GM19468 (cell line): ENCODE measurements around the gene PIGX.
A peak's percentile ranks its signal among the peaks of the same experiment; 100 is the strongest.
"Not testable (repeated sequence)": the region's sequence is repeated elsewhere in the genome, so short reads cannot be mapped to it uniquely, and the experiment has no call there.

Experiments used
- ATAC-seq: cut with Tn5 transposase; IDR thresholded peaks from one replicate; pipeline ENCODE4 v1.9.1; 2021; ENCODE audit warnings: mild to moderate bottlenecking, moderate library complexity, moderate number of reproducible peaks; ENCODE audit not compliant: unreplicated experiment; ENCODE audit errors: extremely low read depth

Gene PIGX

DNA sequence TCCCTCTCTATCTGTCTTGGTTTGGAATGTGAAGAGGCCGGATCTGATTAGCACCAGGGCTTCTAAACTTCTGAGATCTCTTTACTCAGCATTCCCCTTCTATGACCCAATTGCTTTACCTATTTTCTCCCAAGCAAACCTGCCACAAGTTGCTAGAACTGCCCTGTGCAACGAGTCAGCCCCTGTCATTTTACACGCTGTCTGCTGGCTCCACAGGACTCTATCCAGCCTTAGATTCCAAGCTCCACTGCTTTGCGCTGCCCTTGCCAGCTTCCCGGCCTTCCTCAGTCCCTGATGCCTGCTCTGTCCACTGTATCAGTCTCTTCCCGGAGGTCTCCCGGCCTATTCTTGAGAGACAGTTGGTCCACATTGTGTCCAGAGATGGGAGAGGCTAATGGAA, 12.4 kb upstream of the PIGX start:
- no peak for ATAC-seq

- no peak for ATAC-seq
Observed at GRCh38 chr3:196700801-196701200, 11.4 kb upstream of the PIGX start.

GRCh38 chr3:196706327-196706726, 5.8 kb upstream of the PIGX start:
- ATAC-seq = no peak

DNA sequence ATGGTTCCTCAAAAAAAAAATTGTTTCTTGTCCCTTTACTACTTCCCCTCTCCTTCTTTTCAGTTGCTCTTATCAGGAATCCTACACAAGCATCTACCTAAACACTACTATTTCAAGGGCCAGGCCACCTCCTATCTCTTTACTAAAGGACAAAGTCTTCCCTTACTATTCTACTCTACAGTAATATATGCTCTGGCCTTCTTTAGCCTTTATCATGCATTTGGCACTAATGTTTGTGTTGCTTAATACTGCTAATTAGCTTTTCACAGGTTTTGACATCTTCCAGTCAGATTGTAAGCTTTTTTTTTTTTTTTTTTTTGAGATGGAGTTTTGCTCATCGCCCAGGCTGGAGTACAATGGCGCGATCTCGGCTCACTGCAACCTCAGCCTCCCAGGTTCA, 5.4 kb upstream of the PIGX start:
- ATAC-seq = no peak

GRCh38 chr3:196707566-196707965, 4.6 kb upstream of the PIGX start:
- no peak for ATAC-seq

DNA sequence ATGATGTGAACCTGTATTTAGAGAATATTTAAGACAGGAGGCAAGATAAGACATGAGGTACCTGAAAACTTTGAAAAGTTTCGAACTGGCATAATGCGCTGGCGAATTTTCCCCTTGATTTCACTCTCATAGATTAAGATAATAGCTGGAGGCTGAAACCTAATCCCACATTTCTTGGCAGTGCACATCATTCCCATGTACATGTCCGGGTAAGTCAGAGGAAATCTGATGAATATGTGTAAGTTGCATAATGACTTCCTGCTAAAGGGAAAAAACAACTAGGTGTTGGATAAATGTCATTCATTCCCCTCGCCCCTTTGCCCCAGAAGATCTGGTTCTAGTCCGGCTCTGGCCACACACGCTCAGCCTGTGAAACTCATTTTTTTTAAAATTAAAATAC, 3.7 kb upstream of the PIGX start:
- ATAC-seq = no peak

DNA sequence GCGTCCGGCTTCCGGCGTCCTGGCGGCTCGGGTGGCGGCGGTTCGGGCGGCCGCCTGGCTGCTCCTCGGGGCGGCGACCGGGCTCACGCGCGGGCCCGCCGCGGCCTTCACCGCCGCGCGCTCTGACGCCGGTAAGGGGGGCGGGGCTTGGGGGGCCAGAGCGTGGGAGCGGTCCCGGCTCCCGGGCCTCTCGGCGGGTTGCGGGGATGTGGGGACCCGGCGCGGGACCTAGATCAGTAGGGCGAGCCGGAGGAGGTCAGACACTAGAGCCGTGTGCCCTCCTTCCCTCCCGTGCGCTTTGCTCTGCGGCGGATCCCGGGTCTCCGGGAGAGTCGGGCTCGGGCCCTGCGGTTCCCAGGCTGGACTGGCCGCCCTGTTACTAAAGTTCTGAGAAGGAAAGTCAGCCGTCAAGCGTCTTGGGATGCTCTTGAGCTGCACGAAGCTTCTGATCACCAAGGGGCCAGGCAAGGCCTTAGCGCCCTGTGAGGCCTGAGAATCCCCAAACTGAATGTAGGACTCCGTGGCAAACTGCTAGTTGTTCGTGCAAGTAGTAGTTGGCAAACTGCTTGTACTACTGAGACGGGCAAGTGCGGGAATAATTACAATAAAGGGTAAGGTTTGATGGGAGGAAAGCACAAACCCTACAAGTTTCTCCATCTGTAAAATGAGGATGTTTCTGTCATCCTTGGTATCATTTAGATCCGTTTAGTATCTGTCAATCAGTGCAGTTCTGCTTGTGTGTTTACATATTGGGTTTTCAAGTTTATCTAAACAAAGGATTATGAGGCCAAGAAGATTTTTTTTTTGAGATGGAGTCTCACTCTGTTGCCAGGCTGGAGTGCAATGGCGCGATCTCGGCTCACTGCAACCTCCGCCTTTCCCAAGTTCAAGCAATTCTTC, 587 bp downstream of the PIGX start:
- ATAC-seq = no peak

- ATAC-seq = not testable (repeated sequence)
Observed at GRCh38 chr3:196717162-196717561, 5.0 kb downstream of the PIGX start.

DNA sequence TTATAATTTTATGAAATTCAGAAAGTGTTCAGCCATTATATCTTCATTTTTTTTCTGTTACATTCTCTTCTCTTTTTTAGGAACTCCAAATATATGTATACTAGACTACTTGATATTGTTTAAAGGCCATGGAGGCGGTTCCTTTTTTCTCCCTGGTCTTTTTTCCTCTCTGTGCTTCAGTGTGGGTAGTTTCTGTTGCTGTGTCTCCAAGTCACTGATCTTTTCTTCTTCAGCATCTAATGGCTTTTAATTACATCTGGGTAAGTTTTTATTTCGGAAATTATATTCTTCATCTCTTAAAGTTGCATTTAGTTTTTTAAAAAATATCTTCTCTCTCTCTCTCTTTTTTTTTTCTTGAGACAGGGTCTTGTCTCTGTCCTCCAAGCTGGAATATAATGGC, 8.9 kb downstream of the PIGX start:
- ATAC-seq = no peak

DNA sequence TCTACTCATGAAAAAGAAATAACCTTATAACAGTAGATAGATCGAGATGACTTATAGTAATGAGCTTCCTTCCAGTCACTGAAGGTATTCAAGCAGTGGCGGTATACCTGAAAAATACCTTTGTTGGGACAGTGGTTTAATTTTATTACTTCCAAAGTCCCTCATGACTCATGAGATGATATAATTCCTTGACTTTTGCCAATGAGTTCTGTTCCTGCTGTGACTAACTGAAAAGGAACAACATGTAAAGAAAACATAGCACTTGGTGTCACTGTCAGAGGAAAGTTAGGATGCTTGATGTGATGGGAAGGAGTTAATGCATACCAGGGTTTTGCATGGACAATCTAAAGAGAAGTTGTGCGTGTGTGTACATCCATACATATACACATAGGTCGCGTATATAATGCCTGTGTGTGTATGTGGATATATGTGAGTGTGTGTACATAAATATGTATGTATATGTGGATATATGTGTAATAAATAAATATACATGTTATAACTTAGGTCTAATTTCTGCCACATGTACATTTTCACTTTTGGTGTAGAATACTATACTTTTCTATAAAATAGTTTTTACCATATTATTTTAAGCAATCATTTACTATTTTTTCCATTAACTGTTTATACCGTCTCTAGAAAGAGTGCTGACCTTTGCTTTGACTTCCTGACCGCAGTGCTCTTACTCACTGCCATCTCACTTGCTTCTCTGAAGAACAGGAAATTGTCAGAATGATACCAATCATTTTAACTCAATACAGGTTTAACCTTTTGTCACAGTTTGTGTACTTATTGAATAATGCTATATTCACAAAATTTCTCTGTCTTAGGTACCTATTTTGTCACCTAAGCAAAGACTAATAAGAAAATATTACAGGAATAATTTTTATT, 14.9 kb downstream of the PIGX start:
- no peak for ATAC-seq

DNA sequence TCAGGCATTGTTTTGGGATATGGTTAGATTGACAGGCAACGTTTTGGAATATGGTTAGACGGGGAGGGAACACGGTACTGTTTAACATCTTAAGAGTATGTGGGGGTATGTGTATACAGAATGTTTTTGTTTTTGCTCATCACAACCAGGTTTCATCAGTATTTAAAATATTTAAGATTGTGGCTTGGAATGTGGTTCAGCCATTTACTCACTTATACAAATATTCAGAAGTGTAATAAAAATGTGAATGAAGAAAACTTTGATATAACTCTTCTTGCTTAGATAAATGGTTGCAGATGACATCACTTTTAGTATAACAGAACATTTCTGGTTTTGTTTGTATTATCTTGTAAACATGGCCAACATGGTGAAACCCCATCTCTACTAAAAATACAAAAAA, 23.6 kb downstream of the PIGX start:
- no peak for ATAC-seq

DNA sequence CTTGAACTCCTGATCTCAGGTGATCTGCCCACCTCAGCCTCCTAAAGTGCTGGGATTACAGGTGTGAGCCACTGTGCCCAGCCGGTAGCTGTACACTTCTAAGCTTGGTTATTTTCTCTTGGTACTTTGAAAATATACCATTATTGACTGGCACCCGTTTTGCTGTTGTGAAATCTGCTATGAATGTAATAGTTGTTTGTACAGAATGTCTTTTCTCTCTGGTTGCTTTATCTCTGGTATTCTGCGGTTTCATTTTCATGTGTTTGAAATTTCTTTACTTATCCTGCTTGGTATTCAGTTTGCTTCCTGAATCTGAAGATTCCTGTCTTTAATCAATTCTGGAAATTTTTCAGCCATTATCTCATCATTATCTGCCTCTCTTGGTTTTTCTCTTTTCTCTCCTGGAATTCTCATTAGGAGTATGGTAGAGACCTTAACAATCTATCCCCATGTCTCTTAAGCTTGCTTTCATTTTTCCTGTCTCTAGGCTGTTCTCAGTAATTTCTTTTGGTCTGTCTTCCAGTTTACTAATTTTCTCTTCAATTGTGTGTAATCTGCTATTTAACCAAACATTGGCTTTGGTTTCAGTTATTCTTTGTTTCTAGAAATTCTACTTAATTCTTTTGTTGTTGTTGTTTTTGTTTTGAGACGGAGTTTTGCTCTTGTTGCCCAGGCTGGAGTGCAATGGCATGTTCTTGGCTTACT, 24.6 kb downstream of the PIGX start:
- no peak for ATAC-seq

DNA sequence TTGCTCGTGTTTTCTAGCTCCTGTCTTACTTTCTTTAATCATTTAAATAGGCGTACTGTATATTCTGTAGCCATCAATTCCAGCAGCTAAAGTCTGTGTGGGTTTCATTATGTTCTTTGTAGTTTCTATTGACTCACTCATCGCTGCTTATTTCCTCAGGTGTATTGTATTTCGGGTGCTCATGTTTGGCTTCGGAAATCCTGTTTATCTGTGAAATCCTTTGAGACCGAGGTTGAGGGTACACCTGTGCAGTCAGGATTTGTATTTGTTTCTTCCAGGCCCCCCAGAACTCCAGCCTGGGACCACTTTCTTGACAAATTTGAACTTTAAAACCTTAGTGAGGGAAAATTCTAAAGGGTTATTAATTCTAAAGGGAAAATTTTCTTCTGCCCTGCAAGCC, 25.5 kb downstream of the PIGX start:
- no peak for ATAC-seq

- ATAC-seq = peak; percentile 74
Observed at GRCh38 chr3:196739671-196740480, 27.7 kb downstream of the PIGX start, which contains the start of gene PAK2. Gene PAK2 (plus strand): TSS chr3:196739857. CDS start chr3:196782647, 42,790 bp downstream.

DNA sequence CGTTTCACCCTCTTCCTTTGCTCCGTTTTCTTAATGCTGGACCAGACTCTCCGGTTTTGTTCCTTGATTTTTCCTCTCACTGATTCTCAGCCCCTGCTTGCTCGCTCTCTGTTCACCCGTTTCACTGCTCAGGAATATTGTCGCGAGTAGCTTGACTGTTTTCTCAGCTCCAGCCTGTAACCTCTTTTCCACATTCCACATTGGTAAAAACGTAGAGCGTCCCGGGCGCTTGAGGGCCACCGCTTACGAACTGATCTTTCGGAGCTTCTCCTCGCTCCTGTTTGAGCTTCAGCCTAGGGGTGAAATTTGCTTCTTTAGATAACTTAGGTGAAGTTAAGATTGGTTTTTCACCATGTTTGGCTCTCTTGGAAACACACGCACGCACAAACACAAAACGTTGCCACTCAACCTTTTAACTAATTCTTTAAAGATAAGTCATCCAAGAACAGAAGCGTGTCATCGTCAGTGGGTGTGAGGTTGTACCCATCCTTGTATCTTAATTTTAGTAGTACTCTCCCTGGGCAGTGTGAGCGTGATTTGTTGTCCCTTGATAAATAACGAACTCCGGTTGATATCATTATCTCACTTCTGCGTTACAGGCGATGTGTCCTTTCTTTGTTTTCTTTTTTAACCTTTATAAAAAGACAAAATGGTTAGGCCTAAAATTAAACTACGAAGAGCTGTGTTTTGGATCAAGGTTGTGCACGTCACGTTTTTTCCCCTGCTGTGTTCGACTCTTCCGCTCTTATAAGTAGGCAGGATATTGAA, 28.5 kb downstream of the PIGX start:
- ATAC-seq = no peak

GRCh38 chr3:196741249-196741889, 29.2 kb downstream of the PIGX start:
- no peak for ATAC-seq

GRCh38 chr3:196743569-196743968, 31.4 kb downstream of the PIGX start:
- ATAC-seq = not testable (repeated sequence)

GRCh38 chr3:196749125-196749524, 36.9 kb downstream of the PIGX start:
- ATAC-seq = no peak
